Stomach (tissue), 9 donors: ENCODE results near the gene TNFRSF8. TPM values are rescaled to one million over a fixed set of nuclear protein-coding genes. Genes with fewer than 3 reads are reported as not detected.

Experiments
- DNase-seq, 2 donors: peaks; one replicate each; pipeline versions ENCODE4 v3.0.0 to v3.0.0-alpha.2; 2013 to 2019
- H3K27ac ChIP-seq, 5 donors: fragments of 200-600 bp in 4 of 5; sonication (generic) in 4 of 5; one replicate each; pipeline ENCODE4 v1.5.1; 2013 to 2019; ENCODE audit warnings: mild to moderate bottlenecking in 1 of 5, moderate library complexity in 1 of 5
- H3K27me3 ChIP-seq, 3 donors: fragments of 200-600 bp; sonication (generic); one replicate each; pipeline ENCODE4 v1.5.1; 2017 to 2019; ENCODE audit warnings: mixed run types in 1 of 3
- H3K36me3 ChIP-seq, 4 donors: fragments of 200-600 bp; sonication (generic); 1 replicate in 3 of 4; 2 replicates in 1 of 4; pipeline ENCODE4 v1.5.1; 2016 to 2019
- H3K4me1 ChIP-seq, 4 donors: fragments of 200-600 bp; sonication (generic); one replicate each; pipeline ENCODE4 v1.5.1; 2016 to 2019
- H3K4me3 ChIP-seq, 4 donors: fragments of 200-600 bp; sonication (generic) in 3 of 4; one replicate each; pipeline ENCODE4 v1.5.1; 2016 to 2019; ENCODE audit warnings: mild to moderate bottlenecking in 1 of 4
- H3K9me3 ChIP-seq, 4 donors: fragments of 200-600 bp; sonication (generic); one replicate each; pipeline ENCODE4 v1.5.1; 2016 to 2019
- EP300 ChIP-seq: sonication (generic); formaldehyde crosslinking; IDR thresholded peaks from one replicate; pipeline ENCODE4 v1.6.1; 2017; ENCODE audit warnings: antibody characterized with exemption
- POLR2A ChIP-seq, 4 donors: fragments of 450-650 bp; IDR thresholded peaks; one replicate each; pipeline ENCODE4 v1.6.1; 2016; ENCODE audit warnings: antibody characterized with exemption in 4 of 4, control low read depth in 2 of 4, mild to moderate bottlenecking in 1 of 4, moderate library complexity in 1 of 4
- POLR2AphosphoS5 ChIP-seq, 3 donors: sonication (generic); formaldehyde crosslinking; IDR thresholded peaks; one replicate each; pipeline ENCODE4 v1.6.1; 2016; ENCODE audit warnings: antibody characterized with exemption in 3 of 3
- WGBS, 5 donors: extraction: QIAGEN DNeasy Blood & Tissue Kit in 3 of 5; methylation state at CpG; one replicate each; pipeline versions ENCODE4 v1.1.5 to v1.1.7; 2013 to 2018; 5-methylcytosine and 5-hydroxymethylcytosine counted together
- intact Hi-C: fragments of 100-400 bp; cut with DNase I; formaldehyde crosslinking; loops from one replicate; pipeline ENCODE4 v1.15.1; 2023; ENCODE audit warnings: low total_unique reads
- polyA plus RNA-seq, 3 donors: library from polyadenylated mRNA; stranded (reverse); fragments of 200-250 nt; gene quantifications; one replicate each; pipeline ENCODE4 v1.2.3, GENCODE V29; 2013
- total RNA-seq, 5 donors: library from RNA; depleted of rRNA; stranded (reverse); fragments of >200 nt; gene quantifications; one replicate each; pipeline versions ENCODE4 v1.1.0 to v1.2.3, GENCODE V29; 2014 to 2016
- TF ChIP-seq, protein P1 (sequence below), 7 experiments: fragments of 450-650 bp in 4 of 7; fragments of 200-600 bp in 3 of 7; sonication (generic) in 3 of 7; IDR thresholded peaks; one replicate each; pipeline ENCODE4 v1.5.1; 2016 to 2019; ENCODE audit warnings: antibody characterized with exemption in 7 of 7, control low read depth in 2 of 7, mild to moderate bottlenecking in 1 of 7
- donor health status: healthy with polysubstance abuse.
- donor health status: Bipolar disorder and iron deficiency.
- donor health status: healthy.

The TNFRSF8 gene
- total and polyA plus RNA-seq, 8 donors: 0.18 to 2.1 (median 0.88) TPM; not detected in 2

- TF ChIP-seq POLR2AphosphoS5 (IDR thresholded peaks at IDR 0.05): no peak
- TF ChIP-seq EP300: no peak
- TF ChIP-seq, protein P1, sequence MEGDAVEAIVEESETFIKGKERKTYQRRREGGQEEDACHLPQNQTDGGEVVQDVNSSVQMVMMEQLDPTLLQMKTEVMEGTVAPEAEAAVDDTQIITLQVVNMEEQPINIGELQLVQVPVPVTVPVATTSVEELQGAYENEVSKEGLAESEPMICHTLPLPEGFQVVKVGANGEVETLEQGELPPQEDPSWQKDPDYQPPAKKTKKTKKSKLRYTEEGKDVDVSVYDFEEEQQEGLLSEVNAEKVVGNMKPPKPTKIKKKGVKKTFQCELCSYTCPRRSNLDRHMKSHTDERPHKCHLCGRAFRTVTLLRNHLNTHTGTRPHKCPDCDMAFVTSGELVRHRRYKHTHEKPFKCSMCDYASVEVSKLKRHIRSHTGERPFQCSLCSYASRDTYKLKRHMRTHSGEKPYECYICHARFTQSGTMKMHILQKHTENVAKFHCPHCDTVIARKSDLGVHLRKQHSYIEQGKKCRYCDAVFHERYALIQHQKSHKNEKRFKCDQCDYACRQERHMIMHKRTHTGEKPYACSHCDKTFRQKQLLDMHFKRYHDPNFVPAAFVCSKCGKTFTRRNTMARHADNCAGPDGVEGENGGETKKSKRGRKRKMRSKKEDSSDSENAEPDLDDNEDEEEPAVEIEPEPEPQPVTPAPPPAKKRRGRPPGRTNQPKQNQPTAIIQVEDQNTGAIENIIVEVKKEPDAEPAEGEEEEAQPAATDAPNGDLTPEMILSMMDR (IDR thresholded peaks at IDR 0.05): no peak
- no peak for TF ChIP-seq POLR2A (IDR thresholded peaks at IDR 0.05)
- intact Hi-C loops: no loop called here
- peaks cover 0 to 2% (median 0%) of the 10 kb centered on the region in 4 donors for H3K36me3 ChIP-seq
- peak overlapping the region in 4 of 5 donors; percentile 74 to 92 (median 85) for H3K27ac ChIP-seq
- no peaks in the 10 kb centered on the region for H3K27me3 ChIP-seq
- 80 to 91% (median 87%) methylated on average over 6 of the region's 6 CpGs for WGBS, 5 donors
- no peak for DNase-seq
- H3K9me3 ChIP-seq: no peaks in the 10 kb centered on the region
- H3K4me1 ChIP-seq: peaks cover 55 to 95% (median 69%) of the 10 kb centered on the region in 4 donors
- H3K4me3 ChIP-seq: no peak overlapping the region
Measured at GRCh38 chr1:12176298-12177118, 113.4 kb downstream of the TNFRSF8 start.

- Histone ChIP-seq H3K36me3 (peaks cover 0 to 5% (median 0%) of the 10 kb centered on the region in 4 donors), H3K4me3 (no peak overlapping the region), H3K4me1 (peaks cover 55 to 95% (median 71%) of the 10 kb centered on the region in 4 donors), H3K27me3 (no peaks in the 10 kb centered on the region), H3K27ac (peak overlapping the region; percentile 7 to 92 (median 81)), H3K9me3 (no peaks in the 10 kb centered on the region)
- intact Hi-C loops: no loop called here
- no peak for DNase-seq
- WGBS, 5 donors: 79 to 84% (median 82%) methylated on average over 22 to 24 of the region's 24 CpGs
- TF ChIP-seq POLR2AphosphoS5 (IDR thresholded peaks at IDR 0.05) (no peak), EP300 (no peak), POLR2A (IDR thresholded peaks at IDR 0.05) (no peak)
- TF ChIP-seq, protein P1 (IDR thresholded peaks at IDR 0.05): no peak
Measured at GRCh38 chr1:12177156-12177998, 114.3 kb downstream of the TNFRSF8 start.

GRCh38 chr1:12177999-12178441 is 114.9 kb downstream of the TNFRSF8 start:
- TF ChIP-seq POLR2A (IDR thresholded peaks at IDR 0.05) (no peak), POLR2AphosphoS5 (IDR thresholded peaks at IDR 0.05) (peak in 1 of 3 donors; percentile 66)
- intact Hi-C loops: no loop called here
- Histone ChIP-seq H3K4me3 (no peak overlapping the region), H3K9me3 (no peaks in the 10 kb centered on the region), H3K27ac (peak overlapping the region; percentile 7 to 92 (median 81)), H3K27me3 (no peaks in the 10 kb centered on the region), H3K36me3 (peaks cover 0 to 5% (median 0%) of the 10 kb centered on the region in 4 donors), H3K4me1 (peaks cover 50 to 95% (median 69%) of the 10 kb centered on the region in 4 donors)
- 44 to 65% (median 56%) methylated on average over 14 of the region's 14 CpGs for WGBS, 5 donors
- peak; percentile 63 to 79 for DNase-seq

DNA sequence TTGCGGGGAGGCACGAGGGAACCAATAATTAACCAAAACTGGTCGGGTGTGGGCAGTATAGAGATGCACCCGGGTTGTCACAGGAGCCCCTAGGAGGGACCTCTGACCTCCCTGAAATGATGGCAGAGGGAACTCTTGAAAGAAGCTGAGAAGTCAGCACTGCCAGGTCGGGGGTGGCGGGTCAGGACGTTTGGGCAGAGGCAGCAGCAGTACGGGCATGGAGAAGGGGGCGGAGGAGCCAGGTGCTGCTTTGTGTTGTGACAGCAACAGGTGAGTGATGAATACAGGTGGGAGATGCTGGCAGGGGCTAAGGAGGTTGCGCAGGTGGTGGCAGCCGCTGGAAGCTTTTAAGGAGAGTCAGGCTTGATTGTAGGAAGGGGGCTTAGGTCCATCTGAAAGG is 115.4 kb downstream of the TNFRSF8 start:
- 51 to 70% (median 61%) methylated on average over 11 of the region's 11 CpGs for WGBS, 5 donors
- intact Hi-C loops: no loop called here
- DNase-seq: no peak
- no peaks in the 10 kb centered on the region for H3K9me3 ChIP-seq
- TF ChIP-seq POLR2AphosphoS5 (IDR thresholded peaks at IDR 0.05) (no peak), POLR2A (IDR thresholded peaks at IDR 0.05) (no peak), EP300 (no peak)
- TF ChIP-seq, protein P1 (IDR thresholded peaks at IDR 0.05): no peak
- peaks cover 50 to 95% (median 68%) of the 10 kb centered on the region in 4 donors for H3K4me1 ChIP-seq
- peak overlapping the region; percentile 32 to 92 (median 81) for H3K27ac ChIP-seq
- H3K4me3 ChIP-seq: no peak overlapping the region
- H3K36me3 ChIP-seq: peaks cover 0 to 5% (median 0%) of the 10 kb centered on the region in 4 donors
- H3K27me3 ChIP-seq: no peaks in the 10 kb centered on the region
